Peyer's patch (tissue), 4 donors: ENCODE results near the gene MEGF10.

Experiments
- CTCF ChIP-seq, 6 experiments: fragments of 450-650 bp in 4 of 6; fragments of 200-600 bp in 2 of 6; sonication (generic) in 1 of 6; IDR thresholded peaks; one replicate each; pipeline ENCODE4 v1.5.1; 2017 to 2019; ENCODE audit warnings: antibody characterized with exemption in 6 of 6, mild to moderate bottlenecking in 3 of 6, moderate library complexity in 1 of 6
- POLR2A ChIP-seq, 2 donors: fragments of 450-650 bp; IDR thresholded peaks; one replicate each; pipeline ENCODE4 v1.5.1; 2017; ENCODE audit warnings: antibody characterized with exemption in 2 of 2, mild to moderate bottlenecking in 2 of 2, moderate library complexity in 2 of 2

GRCh38 chr5:127447827-127448226 is 157.2 kb downstream of the MEGF10 start:
- TF ChIP-seq CTCF (IDR thresholded peaks at IDR 0.05) (no peak), POLR2A (IDR thresholded peaks at IDR 0.05) (no peak)
